Measurements from ENCODE around the gene SEL1L3.

Gene SEL1L3

GRCh38 chr4:25809996-25810395, 52.8 kb downstream of the SEL1L3 start:
- no peak for TF ChIP-seq CTCF (IDR thresholded peaks at IDR 0.05)
- TF ChIP-seq ZFX (IDR thresholded peaks at IDR 0.05; ENCODE audit: borderline replicate concordance) = no peak
- H3K27ac ChIP-seq = no peak overlapping the region

- TF ChIP-seq CTCF (IDR thresholded peaks at IDR 0.05) (no peak), ZFX (IDR thresholded peaks at IDR 0.05; ENCODE audit: borderline replicate concordance) (no peak)
- H3K27ac ChIP-seq = no peak overlapping the region
Measured at GRCh38 chr4:25807102-25807728, 55.6 kb downstream of the SEL1L3 start.

GRCh38 chr4:25805255-25805860, 57.4 kb downstream of the SEL1L3 start:
- no peak overlapping the region for H3K27ac ChIP-seq
- TF ChIP-seq CTCF (IDR thresholded peaks at IDR 0.05) = no peak
- no peak for TF ChIP-seq ZFX (IDR thresholded peaks at IDR 0.05; ENCODE audit: borderline replicate concordance)

GRCh38 chr4:25803720-25804225, 59.0 kb downstream of the SEL1L3 start:
- H3K27ac ChIP-seq = no peak overlapping the region
- TF ChIP-seq ZFX (IDR thresholded peaks at IDR 0.05; ENCODE audit: borderline replicate concordance) = no peak
- TF ChIP-seq CTCF (IDR thresholded peaks at IDR 0.05) = no peak

GRCh38 chr4:25801594-25801993, 61.2 kb downstream of the SEL1L3 start:
- no peak for TF ChIP-seq CTCF (IDR thresholded peaks at IDR 0.05)
- no peak for TF ChIP-seq ZFX (IDR thresholded peaks at IDR 0.05; ENCODE audit: borderline replicate concordance)

GRCh38 chr4:25800245-25800644, 62.5 kb downstream of the SEL1L3 start:
- TF ChIP-seq CTCF (IDR thresholded peaks at IDR 0.05) = no peak
- no peak for TF ChIP-seq ZFX (IDR thresholded peaks at IDR 0.05; ENCODE audit: borderline replicate concordance)
- no peak overlapping the region for H3K27ac ChIP-seq

More at GRCh38 chr4:25801594-25801993, 61.2 kb downstream of the SEL1L3 start:
- H3K27ac ChIP-seq = no peak overlapping the region

GRCh38 chr4:25799522-25799921, 63.3 kb downstream of the SEL1L3 start:
- H3K27ac ChIP-seq = no peak overlapping the region
- TF ChIP-seq CTCF (IDR thresholded peaks at IDR 0.05) (no peak), ZFX (IDR thresholded peaks at IDR 0.05; ENCODE audit: borderline replicate concordance) (no peak)
